Stomach (tissue), 9 donors: ENCODE data around the gene KCNIP4. TPM values are rescaled to one million over a fixed set of nuclear protein-coding genes. Genes with fewer than 3 reads are reported as not detected.

ENCODE experiments used
- DNase-seq, 2 donors: peaks; one replicate each; pipeline versions ENCODE4 v3.0.0 to v3.0.0-alpha.2; 2013 to 2019
- H3K27ac ChIP-seq, 5 donors: fragments of 200-600 bp in 4 of 5; sonication (generic) in 4 of 5; one replicate each; pipeline ENCODE4 v1.5.1; 2013 to 2019; ENCODE audit warnings: mild to moderate bottlenecking in 1 of 5, moderate library complexity in 1 of 5
- H3K27me3 ChIP-seq, 3 donors: fragments of 200-600 bp; sonication (generic); one replicate each; pipeline ENCODE4 v1.5.1; 2017 to 2019; ENCODE audit warnings: mixed run types in 1 of 3
- H3K36me3 ChIP-seq, 4 donors: fragments of 200-600 bp; sonication (generic); 1 replicate in 3 of 4; 2 replicates in 1 of 4; pipeline ENCODE4 v1.5.1; 2016 to 2019
- H3K4me1 ChIP-seq, 4 donors: fragments of 200-600 bp; sonication (generic); one replicate each; pipeline ENCODE4 v1.5.1; 2016 to 2019
- H3K4me3 ChIP-seq, 4 donors: fragments of 200-600 bp; sonication (generic) in 3 of 4; one replicate each; pipeline ENCODE4 v1.5.1; 2016 to 2019; ENCODE audit warnings: mild to moderate bottlenecking in 1 of 4
- H3K9me3 ChIP-seq, 4 donors: fragments of 200-600 bp; sonication (generic); one replicate each; pipeline ENCODE4 v1.5.1; 2016 to 2019
- EP300 ChIP-seq: sonication (generic); formaldehyde crosslinking; IDR thresholded peaks from one replicate; pipeline ENCODE4 v1.6.1; 2017; ENCODE audit warnings: antibody characterized with exemption
- POLR2A ChIP-seq, 4 donors: fragments of 450-650 bp; IDR thresholded peaks; one replicate each; pipeline ENCODE4 v1.6.1; 2016; ENCODE audit warnings: antibody characterized with exemption in 4 of 4, control low read depth in 2 of 4, mild to moderate bottlenecking in 1 of 4, moderate library complexity in 1 of 4
- POLR2AphosphoS5 ChIP-seq, 3 donors: sonication (generic); formaldehyde crosslinking; IDR thresholded peaks; one replicate each; pipeline ENCODE4 v1.6.1; 2016; ENCODE audit warnings: antibody characterized with exemption in 3 of 3
- WGBS, 5 donors: extraction: QIAGEN DNeasy Blood & Tissue Kit in 3 of 5; methylation state at CpG; one replicate each; pipeline versions ENCODE4 v1.1.5 to v1.1.7; 2013 to 2018; 5-methylcytosine and 5-hydroxymethylcytosine counted together
- intact Hi-C: fragments of 100-400 bp; cut with DNase I; formaldehyde crosslinking; loops from one replicate; pipeline ENCODE4 v1.15.1; 2023; ENCODE audit warnings: low total_unique reads
- polyA plus RNA-seq, 3 donors: library from polyadenylated mRNA; stranded (reverse); fragments of 200-250 nt; gene quantifications; one replicate each; pipeline ENCODE4 v1.2.3, GENCODE V29; 2013
- total RNA-seq, 5 donors: library from RNA; depleted of rRNA; stranded (reverse); fragments of >200 nt; gene quantifications; one replicate each; pipeline versions ENCODE4 v1.1.0 to v1.2.3, GENCODE V29; 2014 to 2016
- TF ChIP-seq, protein P1 (sequence below), 7 experiments: fragments of 450-650 bp in 4 of 7; fragments of 200-600 bp in 3 of 7; sonication (generic) in 3 of 7; IDR thresholded peaks; one replicate each; pipeline ENCODE4 v1.5.1; 2016 to 2019; ENCODE audit warnings: antibody characterized with exemption in 7 of 7, control low read depth in 2 of 7, mild to moderate bottlenecking in 1 of 7
- donor health status: healthy with polysubstance abuse.
- donor health status: Bipolar disorder and iron deficiency.
- donor health status: healthy.

KCNIP4 gene
- total and polyA plus RNA-seq, 8 donors: 0.23 to 1.8 (median 1.3) TPM; not detected in 4

DNA sequence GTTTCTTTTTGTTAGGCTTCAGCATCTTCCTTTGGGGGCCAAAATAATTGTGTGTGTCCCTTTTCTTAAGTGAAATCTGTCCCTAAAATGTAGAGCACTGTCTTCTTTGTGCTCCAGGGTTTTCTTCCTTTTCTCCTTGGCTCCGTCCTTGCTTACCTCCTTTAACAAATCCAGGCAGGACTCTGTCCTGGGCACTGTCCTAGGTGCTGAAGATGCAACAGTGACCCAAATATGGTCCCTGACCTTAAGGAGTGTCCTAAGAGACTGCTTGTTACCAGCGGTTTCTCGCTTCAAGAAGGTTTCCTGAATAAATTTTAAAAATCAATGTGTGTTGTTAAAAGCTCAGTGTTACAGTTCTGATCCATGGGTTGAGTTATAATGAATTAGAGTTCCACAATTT, 471.8 kb downstream of the KCNIP4 start:
- no peaks in the 10 kb centered on the region for H3K4me1 ChIP-seq
- 22 to 38% (median 25%) methylated on average over 3 of the region's 3 CpGs for WGBS, 5 donors
- intact Hi-C loops: loop anchor here (10.0 kb wide), 1 partner anchor 702 kb away; no protein-coding TSS in a partner anchor
- no peak overlapping the region for H3K4me3 ChIP-seq
- H3K27me3 ChIP-seq: peaks cover 0 to 3% (median 0%) of the 10 kb centered on the region in 3 donors
- no peak overlapping the region for H3K27ac ChIP-seq
- H3K9me3 ChIP-seq: no peaks in the 10 kb centered on the region
- no peaks in the 10 kb centered on the region for H3K36me3 ChIP-seq
- TF ChIP-seq EP300 (no peak), POLR2AphosphoS5 (IDR thresholded peaks at IDR 0.05) (no peak), POLR2A (IDR thresholded peaks at IDR 0.05) (no peak)
- TF ChIP-seq, protein P1, sequence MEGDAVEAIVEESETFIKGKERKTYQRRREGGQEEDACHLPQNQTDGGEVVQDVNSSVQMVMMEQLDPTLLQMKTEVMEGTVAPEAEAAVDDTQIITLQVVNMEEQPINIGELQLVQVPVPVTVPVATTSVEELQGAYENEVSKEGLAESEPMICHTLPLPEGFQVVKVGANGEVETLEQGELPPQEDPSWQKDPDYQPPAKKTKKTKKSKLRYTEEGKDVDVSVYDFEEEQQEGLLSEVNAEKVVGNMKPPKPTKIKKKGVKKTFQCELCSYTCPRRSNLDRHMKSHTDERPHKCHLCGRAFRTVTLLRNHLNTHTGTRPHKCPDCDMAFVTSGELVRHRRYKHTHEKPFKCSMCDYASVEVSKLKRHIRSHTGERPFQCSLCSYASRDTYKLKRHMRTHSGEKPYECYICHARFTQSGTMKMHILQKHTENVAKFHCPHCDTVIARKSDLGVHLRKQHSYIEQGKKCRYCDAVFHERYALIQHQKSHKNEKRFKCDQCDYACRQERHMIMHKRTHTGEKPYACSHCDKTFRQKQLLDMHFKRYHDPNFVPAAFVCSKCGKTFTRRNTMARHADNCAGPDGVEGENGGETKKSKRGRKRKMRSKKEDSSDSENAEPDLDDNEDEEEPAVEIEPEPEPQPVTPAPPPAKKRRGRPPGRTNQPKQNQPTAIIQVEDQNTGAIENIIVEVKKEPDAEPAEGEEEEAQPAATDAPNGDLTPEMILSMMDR (IDR thresholded peaks at IDR 0.05): no peak
- peak in 1 of 2 donors; percentile 28 for DNase-seq

DNA sequence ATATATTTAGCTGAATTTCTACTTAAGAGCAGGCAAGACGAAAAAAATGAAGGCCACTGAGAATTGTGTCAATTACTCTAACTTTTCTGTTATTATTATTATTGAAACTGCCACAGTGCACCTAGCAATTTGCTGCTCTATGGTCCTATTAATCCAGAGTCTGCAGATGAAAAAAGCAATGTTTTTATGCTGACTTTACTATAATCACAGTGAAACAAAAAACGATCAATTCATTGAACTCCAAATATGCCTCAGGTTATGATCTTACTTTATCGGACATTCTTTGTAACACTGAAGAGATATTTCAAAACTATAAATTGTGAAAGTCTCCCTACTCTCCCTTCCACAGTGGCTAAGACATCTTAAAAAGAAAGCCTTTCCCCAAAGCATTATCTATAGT, 474.4 kb downstream of the KCNIP4 start:
- Histone ChIP-seq H3K27me3 (peaks cover 0 to 3% (median 0%) of the 10 kb centered on the region in 3 donors), H3K36me3 (no peaks in the 10 kb centered on the region), H3K27ac (no peak overlapping the region), H3K4me3 (no peak overlapping the region), H3K4me1 (no peaks in the 10 kb centered on the region), H3K9me3 (no peaks in the 10 kb centered on the region)
- 57 to 78% (median 77%) methylated on average over 3 of the region's 3 CpGs for WGBS, 5 donors
- no peak for DNase-seq
- intact Hi-C loops: loop anchor here (10.0 kb wide), 1 partner anchor 699 kb away; no protein-coding TSS in a partner anchor
- no peak for TF ChIP-seq POLR2AphosphoS5 (IDR thresholded peaks at IDR 0.05)
- TF ChIP-seq, protein P1 (IDR thresholded peaks at IDR 0.05): no peak
- TF ChIP-seq EP300: no peak
- no peak for TF ChIP-seq POLR2A (IDR thresholded peaks at IDR 0.05)

DNA sequence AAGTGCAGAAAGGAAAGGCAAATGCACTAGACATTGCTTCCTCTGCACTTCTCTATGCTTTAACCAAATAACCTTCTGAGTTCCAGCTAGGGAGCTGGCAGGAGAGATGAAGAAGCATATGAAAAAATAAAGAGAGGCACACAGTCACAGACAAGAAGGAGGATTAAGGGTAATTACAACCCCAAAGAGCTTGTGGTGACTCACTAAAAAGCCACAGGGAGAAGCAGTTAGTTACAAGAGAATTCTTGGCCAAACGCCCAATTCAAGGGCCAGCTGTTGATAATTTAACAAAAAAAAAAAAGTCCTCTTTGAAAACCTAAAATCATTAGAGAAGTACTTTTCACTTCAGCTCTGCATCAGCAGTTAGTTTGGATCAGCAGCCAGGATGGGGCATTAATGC, 478.0 kb downstream of the KCNIP4 start:
- intact Hi-C loops: loop anchor here (10.0 kb wide), 1 partner anchor 696 kb away; no protein-coding TSS in a partner anchor

DNA sequence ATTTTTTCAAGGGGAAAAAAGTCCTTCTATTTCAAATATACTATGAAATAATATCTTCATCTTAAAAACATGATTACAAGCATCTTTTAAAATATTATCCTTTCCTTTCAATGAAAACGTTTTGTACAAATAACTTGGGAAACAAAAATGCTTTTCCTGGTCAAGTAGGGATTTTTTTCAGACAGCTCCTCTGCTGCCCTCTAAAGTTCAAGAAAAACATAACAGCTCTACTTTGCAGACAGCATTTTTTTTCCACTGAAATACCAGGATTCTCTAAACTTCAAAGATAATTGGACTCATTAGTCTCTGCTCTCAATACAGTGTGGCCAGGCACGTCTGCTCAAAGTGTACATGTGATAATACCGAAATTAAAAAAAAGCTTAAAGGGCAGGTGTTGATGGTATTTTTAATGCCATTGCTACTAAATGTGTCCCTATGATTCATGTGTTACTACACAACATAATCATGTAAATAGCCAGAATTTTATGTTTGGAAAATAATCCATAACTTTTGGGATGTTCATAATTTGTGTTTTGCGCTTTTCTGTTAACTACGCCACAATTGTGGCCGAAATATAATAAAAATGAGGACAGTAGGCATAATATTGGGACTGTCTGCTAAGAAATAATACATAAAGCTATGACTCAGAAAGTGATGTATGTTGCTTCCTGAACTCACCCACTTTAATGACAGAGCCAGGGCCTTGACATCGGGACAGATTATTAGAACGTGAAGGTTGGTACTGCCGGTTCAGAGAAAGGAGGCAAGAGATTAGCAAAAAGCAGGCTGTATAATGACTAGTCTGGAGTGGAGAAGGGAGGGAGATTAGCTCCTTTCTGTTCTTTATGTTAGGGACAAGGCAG, 478.9 kb downstream of the KCNIP4 start:
- Histone ChIP-seq H3K4me1 (no peaks in the 10 kb centered on the region), H3K36me3 (no peaks in the 10 kb centered on the region), H3K27ac (no peak overlapping the region), H3K9me3 (no peaks in the 10 kb centered on the region), H3K27me3 (no peaks in the 10 kb centered on the region), H3K4me3 (no peak overlapping the region)
- intact Hi-C loops: loop anchor here (10.0 kb wide), 1 partner anchor 695 kb away; no protein-coding TSS in a partner anchor
- peak in 1 of 2 donors; percentile 45 for DNase-seq
- WGBS, 5 donors: 42 to 50% (median 47%) methylated on average over 9 of the region's 9 CpGs
- TF ChIP-seq POLR2AphosphoS5 (IDR thresholded peaks at IDR 0.05): no peak
- TF ChIP-seq, protein P1 (IDR thresholded peaks at IDR 0.05): peak in 5 of 7 experiments; percentile 19 to 60 (median 31)

More for the DNA sequence above, 478.0 kb downstream of the KCNIP4 start:
- peak in 1 of 2 donors; percentile 30 for DNase-seq
- WGBS, 5 donors: 3 to 25% (median 8%) methylated on average over 1 of the region's 1 CpG
- Histone ChIP-seq H3K4me1 (no peaks in the 10 kb centered on the region), H3K27me3 (no peaks in the 10 kb centered on the region), H3K4me3 (no peak overlapping the region), H3K9me3 (no peaks in the 10 kb centered on the region), H3K27ac (no peak overlapping the region), H3K36me3 (no peaks in the 10 kb centered on the region)
- TF ChIP-seq POLR2A (IDR thresholded peaks at IDR 0.05) (no peak), EP300 (no peak), POLR2AphosphoS5 (IDR thresholded peaks at IDR 0.05) (no peak)
- TF ChIP-seq, protein P1 (IDR thresholded peaks at IDR 0.05): no peak
